Panc1 (cell line): ENCODE results near the gene MEGF6. TPM values are rescaled to one million over a fixed set of nuclear protein-coding genes. Genes with fewer than 3 reads are reported as not detected.

Source experiments
- ATAC-seq: fragments of 200-7000 bp; cut with Tn5 transposase; 2 replicates; pipeline ENCODE4 v1.9.1; 2020; ENCODE audit warnings: mild to moderate bottlenecking, moderate library complexity
- BruUV-seq: library from RNA; stranded (reverse); fragments of 400-500 nt; replicated peaks from 2 replicates; lab custom pipeline; 2021; lab: Mats Ljungman, UMichigan
- CTCF ChIA-PET: fragments of 300-600 bp; sonication (Branson Sonifier 250); formaldehyde crosslinking; loops from one replicate; lab custom pipeline; 2022; ENCODE audit warnings: antibody characterized with exemption; lab: Charles Lee
- POLR2A ChIA-PET: fragments of 300-600 bp; sonication (Branson Sonifier 250); formaldehyde crosslinking; loops from one replicate; lab custom pipeline; 2022; ENCODE audit warnings: antibody characterized with exemption; lab: Charles Lee
- DNase-seq: peaks from one replicate; pipeline ENCODE4 v3.0.0-alpha.2; 2010; ENCODE audit warnings: low read depth, low spot score
- H3K27ac ChIP-seq: 2 replicates; pipeline ENCODE4 v1.5.1; 2011; ENCODE audit warnings: mild to moderate bottlenecking, low read length, inconsistent platforms
- H3K27me3 ChIP-seq: fragments of 200-500 bp; sonication (Bioruptor generic); 2 replicates; pipeline ENCODE4 v1.6.0; 2014; ENCODE audit warnings: low read length, inconsistent platforms; ENCODE audit not compliant: control insufficient read depth, insufficient read depth
- H3K36me3 ChIP-seq: fragments of 200-500 bp; sonication (Bioruptor generic); 2 replicates; pipeline ENCODE4 v1.5.1; 2014; ENCODE audit warnings: inconsistent platforms, mild to moderate bottlenecking, low read length, moderate library complexity; ENCODE audit not compliant: control insufficient read depth, insufficient read depth
- H3K4me1 ChIP-seq: 2 replicates; pipeline ENCODE4 v1.5.1; 2011; ENCODE audit warnings: inconsistent platforms, mild to moderate bottlenecking, low read length, moderate library complexity; ENCODE audit not compliant: control insufficient read depth, insufficient read depth
- H3K4me3 ChIP-seq, 2 experiments: 2 replicates each; pipeline ENCODE4 v1.5.1; 2011 to 2012; ENCODE audit warnings: low read depth in 2 of 2, low read length in 2 of 2, mild to moderate bottlenecking in 2 of 2, inconsistent platforms in 1 of 2, moderate library complexity in 1 of 2
- H3K9me3 ChIP-seq: fragments of 200-500 bp; sonication (Bioruptor generic); 2 replicates; pipeline ENCODE4 v1.5.1; 2014; ENCODE audit warnings: low read depth, mild to moderate bottlenecking, inconsistent platforms, low read length, moderate library complexity; ENCODE audit not compliant: control insufficient read depth, insufficient read depth
- POLR2AphosphoS5 ChIP-seq: IDR thresholded peaks from 2 replicates; pipeline ENCODE4 v1.6.1; 2012; ENCODE audit warnings: mild to moderate bottlenecking, low read depth, low read length, moderate library complexity
- SIN3A ChIP-seq: IDR thresholded peaks from 2 replicates; pipeline ENCODE4 v1.6.1; 2012; ENCODE audit warnings: low read depth, mild to moderate bottlenecking, low read length, moderate library complexity, borderline replicate concordance; ENCODE audit not compliant: insufficient read depth
- TCF7L2 ChIP-seq: IDR thresholded peaks from 2 replicates; pipeline ENCODE4 v1.6.1; 2011; ENCODE audit warnings: mild to moderate bottlenecking, low read depth, low read length, inconsistent platforms
- in situ Hi-C: cut with HindIII; loops from 2 replicates; pipeline ENCODE4 v1.10.0; 2016; ENCODE audit warnings: low sequenced_read_pairs, low pct_unique_long_range_greater_than_20kb
- intact Hi-C: fragments of 100-400 bp; cut with micrococcal nuclease; formaldehyde crosslinking; loops from one replicate; pipeline ENCODE4 v1.10.0; 2022; ENCODE audit not compliant: unreplicated experiment
- total RNA-seq: library from RNA; stranded (reverse); gene quantifications from one replicate; pipeline ENCODE4 v1.2.1, GENCODE V29; 2021; ENCODE audit not compliant: unreplicated experiment
- TF ChIP-seq, protein P1 (sequence below): fragments of 450-650 bp; IDR thresholded peaks from 2 replicates; pipeline ENCODE4 v1.5.1; 2017; ENCODE audit warnings: mild to moderate bottlenecking
- TF ChIP-seq, protein P2 (sequence below), 2 experiments: IDR thresholded peaks; 2 replicates each; pipeline ENCODE4 v1.6.1; 2011 to 2012; ENCODE audit warnings: low read depth in 2 of 2, control low read depth in 1 of 2, low read length in 1 of 2, mild to moderate bottlenecking in 1 of 2, moderate library complexity in 1 of 2; ENCODE audit not compliant: insufficient read depth in 1 of 2

The MEGF6 gene
- total RNA-seq, 1 experiment from 2014 or later, result 32.6 TPM

DNA sequence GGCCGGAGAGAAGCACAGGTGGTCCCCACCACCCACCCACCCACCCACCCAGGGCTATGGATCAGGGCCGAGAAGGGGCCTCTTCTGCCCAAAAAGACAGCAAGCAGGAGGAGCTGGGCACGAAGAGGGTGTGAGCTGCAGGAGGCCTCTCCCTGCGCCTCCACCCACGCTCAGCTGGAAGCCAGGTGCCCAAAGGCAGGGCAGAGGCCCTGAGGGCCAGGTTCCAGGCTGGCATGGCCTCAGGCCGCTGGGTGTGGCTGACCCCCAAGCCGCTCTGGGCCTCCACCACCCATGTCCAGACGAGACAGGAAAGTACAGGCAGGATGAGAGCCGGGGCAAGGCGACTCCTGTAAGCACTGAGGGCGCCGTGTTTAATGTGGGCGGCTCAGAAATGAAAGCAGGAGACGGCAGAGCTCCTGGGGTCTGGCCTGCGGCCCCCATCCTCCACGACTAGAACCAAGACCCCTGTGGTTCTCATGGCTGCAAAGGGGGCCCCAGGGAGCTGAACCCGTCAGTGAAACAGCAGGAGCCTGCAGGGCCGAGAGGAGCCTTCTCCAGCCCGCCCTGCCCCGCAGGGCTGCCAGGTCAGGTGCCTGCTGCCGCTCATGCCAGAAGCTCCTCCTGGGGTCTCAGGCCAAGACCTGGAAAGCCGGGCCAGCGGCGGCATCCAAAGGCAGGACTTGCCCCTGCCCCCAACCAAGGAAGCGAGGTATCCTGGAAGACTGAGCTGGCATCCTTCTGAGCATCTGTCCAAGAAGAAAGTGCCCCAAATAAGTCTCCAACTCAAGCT lies 56.0 kb downstream of the MEGF6 start:
- in situ Hi-C loops, result no loop called here
- POLR2A ChIA-PET, result interaction anchor here (0.6 kb wide), 1 partner anchor 13 kb away, joined by 3 read pairs; no protein-coding TSS in a partner anchor
- CTCF ChIA-PET, result interaction anchor here (0.6 to 1.2 kb wide), 2 partner anchors 10 to 37 kb away, joined by 4 read pairs; no protein-coding TSS in a partner anchor

DNA sequence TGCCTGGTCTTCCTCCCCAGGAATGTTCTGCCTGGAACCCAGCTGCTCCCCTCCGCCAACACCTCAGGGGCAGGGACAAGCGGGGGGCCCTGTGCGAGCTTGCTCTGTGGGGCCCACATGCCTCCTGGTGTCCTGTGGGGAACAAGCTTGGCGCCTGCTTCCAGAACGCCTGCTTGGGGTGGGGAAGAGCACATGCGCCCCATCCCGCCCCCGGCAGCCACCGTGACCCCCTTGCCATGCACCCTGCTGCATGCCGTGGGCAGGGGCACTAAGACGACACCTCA lies 57.4 kb downstream of the MEGF6 start:
- in situ Hi-C loops (no loop called here), intact Hi-C loops (no loop called here)
- H3K4me1 ChIP-seq, result peaks cover 7% of the 10 kb centered on the region
- POLR2A ChIA-PET, result no interaction called here
- ATAC-seq (no peak), DNase-seq (no peak)
- no peak for TF ChIP-seq TCF7L2
- no peak for TF ChIP-seq POLR2AphosphoS5
- no peak overlapping the region for H3K4me3 ChIP-seq
- H3K27ac ChIP-seq, result no peak overlapping the region
- BruUV-seq, result no TSS peak
- no peaks in the 10 kb centered on the region for H3K9me3 ChIP-seq
- CTCF ChIA-PET, result no interaction called here
- no peaks in the 10 kb centered on the region for H3K27me3 ChIP-seq
- no peaks in the 10 kb centered on the region for H3K36me3 ChIP-seq

More for the DNA sequence above, 56.0 kb downstream of the MEGF6 start:
- H3K36me3 ChIP-seq, result no peaks in the 10 kb centered on the region
- no TSS peak for BruUV-seq
- no peaks in the 10 kb centered on the region for H3K9me3 ChIP-seq
- 0 out of 2 replicates have a peak, but pooled peaks have one; percentile 22 for ATAC-seq
- intact Hi-C loops, result no loop called here
- no peak overlapping the region for H3K27ac ChIP-seq
- no peaks in the 10 kb centered on the region for H3K27me3 ChIP-seq
- no peak for DNase-seq
- peaks cover 7% of the 10 kb centered on the region for H3K4me1 ChIP-seq
- H3K4me3 ChIP-seq, result no peak overlapping the region
- TF ChIP-seq TCF7L2, result no peak
- TF ChIP-seq, protein P1, sequence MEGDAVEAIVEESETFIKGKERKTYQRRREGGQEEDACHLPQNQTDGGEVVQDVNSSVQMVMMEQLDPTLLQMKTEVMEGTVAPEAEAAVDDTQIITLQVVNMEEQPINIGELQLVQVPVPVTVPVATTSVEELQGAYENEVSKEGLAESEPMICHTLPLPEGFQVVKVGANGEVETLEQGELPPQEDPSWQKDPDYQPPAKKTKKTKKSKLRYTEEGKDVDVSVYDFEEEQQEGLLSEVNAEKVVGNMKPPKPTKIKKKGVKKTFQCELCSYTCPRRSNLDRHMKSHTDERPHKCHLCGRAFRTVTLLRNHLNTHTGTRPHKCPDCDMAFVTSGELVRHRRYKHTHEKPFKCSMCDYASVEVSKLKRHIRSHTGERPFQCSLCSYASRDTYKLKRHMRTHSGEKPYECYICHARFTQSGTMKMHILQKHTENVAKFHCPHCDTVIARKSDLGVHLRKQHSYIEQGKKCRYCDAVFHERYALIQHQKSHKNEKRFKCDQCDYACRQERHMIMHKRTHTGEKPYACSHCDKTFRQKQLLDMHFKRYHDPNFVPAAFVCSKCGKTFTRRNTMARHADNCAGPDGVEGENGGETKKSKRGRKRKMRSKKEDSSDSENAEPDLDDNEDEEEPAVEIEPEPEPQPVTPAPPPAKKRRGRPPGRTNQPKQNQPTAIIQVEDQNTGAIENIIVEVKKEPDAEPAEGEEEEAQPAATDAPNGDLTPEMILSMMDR, result no peak
- TF ChIP-seq, protein P2, sequence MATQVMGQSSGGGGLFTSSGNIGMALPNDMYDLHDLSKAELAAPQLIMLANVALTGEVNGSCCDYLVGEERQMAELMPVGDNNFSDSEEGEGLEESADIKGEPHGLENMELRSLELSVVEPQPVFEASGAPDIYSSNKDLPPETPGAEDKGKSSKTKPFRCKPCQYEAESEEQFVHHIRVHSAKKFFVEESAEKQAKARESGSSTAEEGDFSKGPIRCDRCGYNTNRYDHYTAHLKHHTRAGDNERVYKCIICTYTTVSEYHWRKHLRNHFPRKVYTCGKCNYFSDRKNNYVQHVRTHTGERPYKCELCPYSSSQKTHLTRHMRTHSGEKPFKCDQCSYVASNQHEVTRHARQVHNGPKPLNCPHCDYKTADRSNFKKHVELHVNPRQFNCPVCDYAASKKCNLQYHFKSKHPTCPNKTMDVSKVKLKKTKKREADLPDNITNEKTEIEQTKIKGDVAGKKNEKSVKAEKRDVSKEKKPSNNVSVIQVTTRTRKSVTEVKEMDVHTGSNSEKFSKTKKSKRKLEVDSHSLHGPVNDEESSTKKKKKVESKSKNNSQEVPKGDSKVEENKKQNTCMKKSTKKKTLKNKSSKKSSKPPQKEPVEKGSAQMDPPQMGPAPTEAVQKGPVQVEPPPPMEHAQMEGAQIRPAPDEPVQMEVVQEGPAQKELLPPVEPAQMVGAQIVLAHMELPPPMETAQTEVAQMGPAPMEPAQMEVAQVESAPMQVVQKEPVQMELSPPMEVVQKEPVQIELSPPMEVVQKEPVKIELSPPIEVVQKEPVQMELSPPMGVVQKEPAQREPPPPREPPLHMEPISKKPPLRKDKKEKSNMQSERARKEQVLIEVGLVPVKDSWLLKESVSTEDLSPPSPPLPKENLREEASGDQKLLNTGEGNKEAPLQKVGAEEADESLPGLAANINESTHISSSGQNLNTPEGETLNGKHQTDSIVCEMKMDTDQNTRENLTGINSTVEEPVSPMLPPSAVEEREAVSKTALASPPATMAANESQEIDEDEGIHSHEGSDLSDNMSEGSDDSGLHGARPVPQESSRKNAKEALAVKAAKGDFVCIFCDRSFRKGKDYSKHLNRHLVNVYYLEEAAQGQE (IDR thresholded peaks at IDR 0.05; ENCODE audit: insufficient read depth in 1 of 2, low read depth in 2 of 2, low read length in 1 of 2), result no peak
- TF ChIP-seq SIN3A, result no peak
- no peak for TF ChIP-seq POLR2AphosphoS5
